GM19193 (cell line): ENCODE measurements around the gene SNAPC2.

Source experiments
- POLR2A ChIP-seq: IDR thresholded peaks from 4 replicates; pipeline ENCODE4 v1.6.1; 2011; ENCODE audit not compliant: insufficient read depth, insufficient read length; ENCODE audit errors: extremely low read depth

SNAPC2 gene

DNA sequence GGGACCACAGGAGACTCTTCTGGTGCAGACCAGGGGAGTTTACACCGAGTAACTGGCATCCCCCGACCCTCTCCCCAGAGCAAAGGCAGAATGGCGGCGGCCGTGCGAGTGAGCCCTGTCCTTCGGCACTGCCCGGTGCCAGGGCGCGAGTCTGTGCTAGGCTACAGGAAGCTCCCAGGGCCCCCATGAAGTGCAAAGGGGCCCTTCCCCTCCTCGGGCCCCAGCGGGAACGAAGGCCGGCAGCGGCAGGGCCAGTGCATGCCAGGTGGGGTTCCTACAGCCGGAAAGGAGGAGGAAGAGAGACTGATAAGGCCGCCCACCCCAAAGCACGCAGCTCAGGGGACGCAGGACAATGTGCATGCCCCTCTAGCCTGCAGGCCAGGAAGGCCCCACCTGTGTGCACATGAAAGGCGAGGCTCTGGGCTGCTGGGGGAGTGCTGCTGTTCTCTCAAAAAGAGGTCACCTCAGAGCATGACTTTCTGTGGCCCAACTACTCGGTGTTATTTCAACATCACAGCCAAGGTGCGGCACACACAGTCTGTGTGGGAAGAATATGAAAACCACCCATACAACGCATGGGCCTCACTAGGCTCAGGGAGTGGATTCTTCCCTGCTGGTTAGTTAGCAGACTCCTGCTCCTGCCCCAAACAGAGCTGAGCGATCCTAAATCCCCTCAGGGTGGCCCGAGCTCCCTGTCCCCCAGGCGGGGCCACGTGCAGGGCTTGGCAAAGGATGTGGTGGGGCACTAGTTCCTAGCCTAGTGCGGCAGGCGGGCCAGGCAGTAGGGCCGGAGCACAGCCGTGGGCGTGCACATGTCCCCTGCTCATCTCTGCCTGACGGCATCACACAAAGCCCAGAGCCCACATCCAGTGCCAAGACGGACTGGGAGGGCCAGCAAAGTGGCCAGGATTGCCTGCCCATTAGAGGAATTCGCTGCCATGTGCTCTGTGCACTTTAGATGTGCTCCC is 51.7 kb downstream of the SNAPC2 start:
- TF ChIP-seq POLR2A, result no peak
